ENCODE data around the gene PRSS22. TPM values are rescaled to one million over a fixed set of nuclear protein-coding genes. Genes with fewer than 3 reads are reported as not detected.
A peak's percentile ranks its signal among the peaks of the same experiment; 100 is the strongest.

Gene PRSS22
- total RNA-seq, 2 donors from 2014 or later = 18.6 to 30.9 TPM

GRCh38 chr16:2904922-2905240 is 46.9 kb upstream of the PRSS22 start:
- H3K4me1 ChIP-seq (replicated peaks) = no peaks in the 10 kb centered on the region
- no peaks in the 10 kb centered on the region for H3K9me3 ChIP-seq
- DNase-seq (ENCODE audit: low spot score) = no peak
- H3K27ac ChIP-seq = peak overlapping the region; percentile 94 to 95
- no peaks in the 10 kb centered on the region for H3K27me3 ChIP-seq (replicated peaks; ENCODE audit: insufficient read depth)
- H3K4me3 ChIP-seq = peak overlapping the region; percentile 78 to 86
- intact Hi-C loops (cut with DNase I) = loop anchor here (2.0 kb wide), 1 partner anchor 22 kb away; the partner anchor contains the start of gene FLYWCH2
- whole genome bisulfite sequencing = under 1% methylated on average over 31 of the region's 32 CpGs
- TF ChIP-seq POLR2AphosphoS5 (IDR thresholded peaks at IDR 0.05) (no peak), POLR2A (IDR thresholded peaks at IDR 0.05) (no peak), CTCF (IDR thresholded peaks at IDR 0.05) (peak in 1 of 4 experiments; percentile 19)
- H3K36me3 ChIP-seq = no peaks in the 10 kb centered on the region

- Histone ChIP-seq H3K4me3 (peak overlapping the region; percentile 78 to 86), H3K27ac (peak overlapping the region; percentile 94 to 95), H3K9me3 (no peaks in the 10 kb centered on the region), H3K36me3 (no peaks in the 10 kb centered on the region), H3K27me3 (replicated peaks; ENCODE audit: insufficient read depth) (no peaks in the 10 kb centered on the region), H3K4me1 (replicated peaks) (no peaks in the 10 kb centered on the region)
- peak; percentile 80 for DNase-seq (ENCODE audit: low spot score)
- WGBS = under 1% methylated on average over 60 of the region's 62 CpGs
- intact Hi-C loops (cut with DNase I) = loop anchor here (2.0 kb wide), 1 partner anchor 22 kb away; the partner anchor contains the start of gene FLYWCH2
- TF ChIP-seq POLR2A (IDR thresholded peaks at IDR 0.05) (peak; percentile 47), CTCF (IDR thresholded peaks at IDR 0.05) (peak; percentile 87 to 96 (median 90)), POLR2AphosphoS5 (IDR thresholded peaks at IDR 0.05) (peak; percentile 80)
Measured at GRCh38 chr16:2904100-2904921, 46.3 kb upstream of the PRSS22 start.

- 92% methylated on average over 9 of the region's 9 CpGs for WGBS
- Histone ChIP-seq H3K4me3 (no peak overlapping the region), H3K4me1 (replicated peaks) (no peaks in the 10 kb centered on the region), H3K27me3 (replicated peaks; ENCODE audit: insufficient read depth) (no peaks in the 10 kb centered on the region), H3K27ac (no peak overlapping the region), H3K9me3 (no peaks in the 10 kb centered on the region), H3K36me3 (no peaks in the 10 kb centered on the region)
- DNase-seq (ENCODE audit: low spot score) = no peak
- intact Hi-C loops (cut with DNase I) = no loop called here
- TF ChIP-seq CTCF (IDR thresholded peaks at IDR 0.05) = no peak
- TF ChIP-seq POLR2A (IDR thresholded peaks at IDR 0.05) = no peak
- TF ChIP-seq POLR2AphosphoS5 (IDR thresholded peaks at IDR 0.05) = no peak
Measured at GRCh38 chr16:2902337-2903130, 44.6 kb upstream of the PRSS22 start.

- Histone ChIP-seq H3K4me1 (replicated peaks) (no peaks in the 10 kb centered on the region), H3K4me3 (no peak overlapping the region), H3K27ac (no peak overlapping the region), H3K9me3 (no peaks in the 10 kb centered on the region), H3K27me3 (replicated peaks; ENCODE audit: insufficient read depth) (no peaks in the 10 kb centered on the region), H3K36me3 (no peaks in the 10 kb centered on the region)
- DNase-seq (ENCODE audit: low spot score) = no peak
- intact Hi-C loops (cut with DNase I) = no loop called here
- TF ChIP-seq CTCF (IDR thresholded peaks at IDR 0.05) (no peak), POLR2AphosphoS5 (IDR thresholded peaks at IDR 0.05) (no peak), POLR2A (IDR thresholded peaks at IDR 0.05) (no peak)
- WGBS = 89% methylated on average over 15 of the region's 15 CpGs
Measured at GRCh38 chr16:2900526-2901075, 42.6 kb upstream of the PRSS22 start.

Measured in prostate gland (tissue), 2 donors.